Measurements from ENCODE around the gene GNAI3.

Gene GNAI3

DNA sequence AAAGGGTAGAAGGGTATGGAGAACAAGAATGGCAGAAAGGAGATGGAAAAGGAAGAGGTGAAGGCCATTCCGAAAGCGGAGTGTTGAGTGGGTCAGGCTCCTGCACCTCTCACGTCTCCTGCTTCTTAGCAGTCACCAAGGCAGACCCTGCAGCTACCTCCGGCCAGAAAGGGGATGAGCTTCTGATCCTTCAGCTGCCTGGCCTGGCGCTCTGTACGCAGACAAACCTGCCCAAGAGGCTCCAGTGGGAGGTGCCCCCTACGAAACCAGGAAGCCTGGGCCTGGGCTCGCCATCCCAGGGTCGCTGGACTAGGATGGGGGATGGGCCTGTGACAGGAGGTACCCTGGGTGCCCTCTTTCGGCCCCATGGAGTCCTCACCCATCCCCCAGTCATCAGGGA is 5.8 kb upstream of the GNAI3 start:
- Histone ChIP-seq H3F3A (ENCODE audit: insufficient read depth, low read length) (no peaks in the 10 kb centered on the region), H3K9me2 (ENCODE audit: low read depth, low read length) (no peaks in the 10 kb centered on the region), H3K4me1 (ENCODE audit: insufficient read depth, low read length, severe bottlenecking) (peaks cover 17% of the 10 kb centered on the region), H3K9ac (ENCODE audit: low read length) (no peak overlapping the region), H4K20me1 (ENCODE audit: insufficient read depth, low read length) (no peaks in the 10 kb centered on the region), H3K79me2 (ENCODE audit: insufficient read depth, low read length) (no peaks in the 10 kb centered on the region), H3K36me3 (ENCODE audit: insufficient read depth, low read length) (no peaks in the 10 kb centered on the region), H3K27me3 (ENCODE audit: insufficient read depth, low read length) (no peaks in the 10 kb centered on the region; the same call in none of the 2 replicates), H3K9me3 (ENCODE audit: low read length) (no peaks in the 10 kb centered on the region), H2AFZ (ENCODE audit: low read length) (no peak overlapping the region), H3K4me3 (ENCODE audit: low read depth, low read length, poor library complexity, severe bottlenecking) (no peak overlapping the region), H3K4me2 (ENCODE audit: low read length) (no peak overlapping the region), H3K27ac (ENCODE audit: low read depth, low read length, poor library complexity, severe bottlenecking) (no peak overlapping the region)
- TF ChIP-seq CTCF (IDR thresholded peaks at IDR 0.05; ENCODE audit: low read length), result no peak
- TF ChIP-seq EZH2 (IDR thresholded peaks at IDR 0.05; ENCODE audit: borderline replicate concordance, low read length), result no peak

DNA sequence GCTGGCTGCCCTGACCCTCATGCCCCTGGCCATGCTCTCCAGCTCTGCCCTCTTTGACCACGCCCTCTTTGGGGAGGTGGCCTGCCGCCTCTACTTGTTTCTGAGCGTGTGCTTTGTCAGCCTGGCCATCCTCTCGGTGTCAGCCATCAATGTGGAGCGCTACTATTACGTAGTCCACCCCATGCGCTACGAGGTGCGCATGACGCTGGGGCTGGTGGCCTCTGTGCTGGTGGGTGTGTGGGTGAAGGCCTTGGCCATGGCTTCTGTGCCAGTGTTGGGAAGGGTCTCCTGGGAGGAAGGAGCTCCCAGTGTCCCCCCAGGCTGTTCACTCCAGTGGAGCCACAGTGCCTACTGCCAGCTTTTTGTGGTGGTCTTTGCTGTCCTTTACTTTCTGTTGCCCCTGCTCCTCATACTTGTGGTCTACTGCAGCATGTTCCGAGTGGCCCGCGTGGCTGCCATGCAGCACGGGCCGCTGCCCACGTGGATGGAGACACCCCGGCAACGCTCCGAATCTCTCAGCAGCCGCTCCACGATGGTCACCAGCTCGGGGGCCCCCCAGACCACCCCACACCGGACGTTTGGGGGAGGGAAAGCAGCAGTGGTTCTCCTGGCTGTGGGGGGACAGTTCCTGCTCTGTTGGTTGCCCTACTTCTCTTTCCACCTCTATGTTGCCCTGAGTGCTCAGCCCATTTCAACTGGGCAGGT is 5.0 kb upstream of the GNAI3 start:
- peaks cover 17% of the 10 kb centered on the region for H3K4me1 ChIP-seq (ENCODE audit: insufficient read depth, low read length, severe bottlenecking)
- H2AFZ ChIP-seq (ENCODE audit: low read length), result no peak overlapping the region
- H3K27me3 ChIP-seq (ENCODE audit: insufficient read depth, low read length), result no peaks in the 10 kb centered on the region; the same call in none of the 2 replicates
- no peaks in the 10 kb centered on the region for H4K20me1 ChIP-seq (ENCODE audit: insufficient read depth, low read length)
- no peak overlapping the region for H3K4me2 ChIP-seq (ENCODE audit: low read length)
- no peaks in the 10 kb centered on the region for H3K79me2 ChIP-seq (ENCODE audit: insufficient read depth, low read length)
- no peaks in the 10 kb centered on the region for H3K9me2 ChIP-seq (ENCODE audit: low read depth, low read length)
- H3K9ac ChIP-seq (ENCODE audit: low read length), result no peak overlapping the region
- H3K27ac ChIP-seq (ENCODE audit: low read depth, low read length, poor library complexity, severe bottlenecking), result no peak overlapping the region
- H3F3A ChIP-seq (ENCODE audit: insufficient read depth, low read length), result no peaks in the 10 kb centered on the region
- TF ChIP-seq CTCF (IDR thresholded peaks at IDR 0.05; ENCODE audit: low read length), result no peak
- no peak for TF ChIP-seq EZH2 (IDR thresholded peaks at IDR 0.05; ENCODE audit: borderline replicate concordance, low read length)
- H3K36me3 ChIP-seq (ENCODE audit: insufficient read depth, low read length), result no peaks in the 10 kb centered on the region
- H3K4me3 ChIP-seq (ENCODE audit: low read depth, low read length, poor library complexity, severe bottlenecking), result no peak overlapping the region
- H3K9me3 ChIP-seq (ENCODE audit: low read length), result no peaks in the 10 kb centered on the region

DNA sequence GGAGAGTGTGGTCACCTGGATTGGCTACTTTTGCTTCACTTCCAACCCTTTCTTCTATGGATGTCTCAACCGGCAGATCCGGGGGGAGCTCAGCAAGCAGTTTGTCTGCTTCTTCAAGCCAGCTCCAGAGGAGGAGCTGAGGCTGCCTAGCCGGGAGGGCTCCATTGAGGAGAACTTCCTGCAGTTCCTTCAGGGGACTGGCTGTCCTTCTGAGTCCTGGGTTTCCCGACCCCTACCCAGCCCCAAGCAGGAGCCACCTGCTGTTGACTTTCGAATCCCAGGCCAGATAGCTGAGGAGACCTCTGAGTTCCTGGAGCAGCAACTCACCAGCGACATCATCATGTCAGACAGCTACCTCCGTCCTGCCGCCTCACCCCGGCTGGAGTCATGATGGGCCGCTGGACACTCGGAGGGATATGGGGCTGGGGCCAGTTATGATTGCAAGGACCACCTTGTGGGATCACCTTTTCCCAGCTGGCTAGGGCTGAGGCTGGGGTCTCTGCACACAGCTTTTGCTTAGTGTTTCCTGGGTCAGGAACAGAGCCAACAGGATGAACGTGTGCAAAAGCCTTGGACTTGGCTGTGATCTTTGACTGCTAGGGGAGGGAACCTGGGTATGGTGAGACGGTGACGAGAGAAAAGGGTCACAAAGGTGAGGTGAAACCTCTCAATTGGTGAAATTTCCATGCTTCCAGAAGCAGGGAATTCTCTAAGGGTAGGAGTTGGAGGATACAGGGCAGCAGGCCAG is 4.3 kb upstream of the GNAI3 start:
- no peaks in the 10 kb centered on the region for H4K20me1 ChIP-seq (ENCODE audit: insufficient read depth, low read length)
- H3K27ac ChIP-seq (ENCODE audit: low read depth, low read length, poor library complexity, severe bottlenecking), result no peak overlapping the region
- no peak overlapping the region for H2AFZ ChIP-seq (ENCODE audit: low read length)
- peaks cover 7% of the 10 kb centered on the region for H3K79me2 ChIP-seq (ENCODE audit: insufficient read depth, low read length)
- H3K9me3 ChIP-seq (ENCODE audit: low read length), result no peaks in the 10 kb centered on the region
- no peak overlapping the region for H3K9ac ChIP-seq (ENCODE audit: low read length)
- H3K4me2 ChIP-seq (ENCODE audit: low read length), result no peak overlapping the region
- no peaks in the 10 kb centered on the region for H3F3A ChIP-seq (ENCODE audit: insufficient read depth, low read length)
- H3K4me1 ChIP-seq (ENCODE audit: insufficient read depth, low read length, severe bottlenecking), result peaks cover 19% of the 10 kb centered on the region
- no peak overlapping the region for H3K4me3 ChIP-seq (ENCODE audit: low read depth, low read length, poor library complexity, severe bottlenecking)
- no peaks in the 10 kb centered on the region for H3K36me3 ChIP-seq (ENCODE audit: insufficient read depth, low read length)
- H3K9me2 ChIP-seq (ENCODE audit: low read depth, low read length), result no peaks in the 10 kb centered on the region
- H3K27me3 ChIP-seq (ENCODE audit: insufficient read depth, low read length), result no peaks in the 10 kb centered on the region; the same call in none of the 2 replicates
- TF ChIP-seq CTCF (IDR thresholded peaks at IDR 0.05; ENCODE audit: low read length) (no peak), EZH2 (IDR thresholded peaks at IDR 0.05; ENCODE audit: borderline replicate concordance, low read length) (no peak)
